Nephron progenitor cell (in vitro differentiated cells): ENCODE results near the gene PTRHD1.

Experiments used
- DNase-seq: peaks from one replicate; pipeline ENCODE4 v3.0.0; 2021
- H3K27ac Mint-ChIP-seq: 2 replicates; pipeline ENCODE4 v1.8.0; 2021; ENCODE audit warnings: mild to moderate bottlenecking, moderate library complexity, mixed read lengths
- H3K27me3 Mint-ChIP-seq: 2 replicates; pipeline ENCODE4 v1.8.0; 2021; ENCODE audit warnings: mild to moderate bottlenecking, low read depth, mixed read lengths; ENCODE audit not compliant: poor library complexity
- H3K36me3 Mint-ChIP-seq: 2 replicates; pipeline ENCODE4 v1.8.0; 2021; ENCODE audit warnings: low read depth, mixed read lengths
- H3K4me1 Mint-ChIP-seq: 2 replicates; pipeline ENCODE4 v1.8.0; 2021; ENCODE audit warnings: mixed read lengths
- H3K4me3 Mint-ChIP-seq: 2 replicates; pipeline ENCODE4 v1.8.0; 2021; ENCODE audit warnings: mild to moderate bottlenecking, moderate library complexity, mixed read lengths
- H3K9me3 Mint-ChIP-seq: 2 replicates; pipeline ENCODE4 v1.8.0; 2021; ENCODE audit warnings: mild to moderate bottlenecking, moderate library complexity, mixed read lengths
- CTCF ChIP-seq: fragments of 200-600 bp; sonication (generic); IDR thresholded peaks from 2 replicates; pipeline ENCODE4 v1.5.0; 2021; ENCODE audit warnings: antibody characterized with exemption

PTRHD1 gene

GRCh38 chr2:24822049-24822706 is 29.0 kb upstream of the PTRHD1 start:
- peaks cover 71% of the 10 kb centered on the region for H3K36me3 Mint-ChIP-seq
- no peak overlapping the region for H3K4me3 Mint-ChIP-seq
- no peaks in the 10 kb centered on the region for H3K9me3 Mint-ChIP-seq
- H3K27me3 Mint-ChIP-seq = peaks cover 3% of the 10 kb centered on the region
- H3K4me1 Mint-ChIP-seq = peaks cover 20% of the 10 kb centered on the region
- H3K27ac Mint-ChIP-seq = peak overlapping the region; percentile 88
- DNase-seq = no peak
- no peak for TF ChIP-seq CTCF

GRCh38 chr2:24821433-24821891 is 28.3 kb upstream of the PTRHD1 start:
- Mint-ChIP-seq H3K4me1 (peaks cover 24% of the 10 kb centered on the region), H3K27me3 (peaks cover 3% of the 10 kb centered on the region), H3K27ac (peak overlapping the region; percentile 88), H3K4me3 (no peak overlapping the region), H3K9me3 (no peaks in the 10 kb centered on the region), H3K36me3 (peaks cover 77% of the 10 kb centered on the region)
- no peak for DNase-seq
- TF ChIP-seq CTCF = no peak

DNA sequence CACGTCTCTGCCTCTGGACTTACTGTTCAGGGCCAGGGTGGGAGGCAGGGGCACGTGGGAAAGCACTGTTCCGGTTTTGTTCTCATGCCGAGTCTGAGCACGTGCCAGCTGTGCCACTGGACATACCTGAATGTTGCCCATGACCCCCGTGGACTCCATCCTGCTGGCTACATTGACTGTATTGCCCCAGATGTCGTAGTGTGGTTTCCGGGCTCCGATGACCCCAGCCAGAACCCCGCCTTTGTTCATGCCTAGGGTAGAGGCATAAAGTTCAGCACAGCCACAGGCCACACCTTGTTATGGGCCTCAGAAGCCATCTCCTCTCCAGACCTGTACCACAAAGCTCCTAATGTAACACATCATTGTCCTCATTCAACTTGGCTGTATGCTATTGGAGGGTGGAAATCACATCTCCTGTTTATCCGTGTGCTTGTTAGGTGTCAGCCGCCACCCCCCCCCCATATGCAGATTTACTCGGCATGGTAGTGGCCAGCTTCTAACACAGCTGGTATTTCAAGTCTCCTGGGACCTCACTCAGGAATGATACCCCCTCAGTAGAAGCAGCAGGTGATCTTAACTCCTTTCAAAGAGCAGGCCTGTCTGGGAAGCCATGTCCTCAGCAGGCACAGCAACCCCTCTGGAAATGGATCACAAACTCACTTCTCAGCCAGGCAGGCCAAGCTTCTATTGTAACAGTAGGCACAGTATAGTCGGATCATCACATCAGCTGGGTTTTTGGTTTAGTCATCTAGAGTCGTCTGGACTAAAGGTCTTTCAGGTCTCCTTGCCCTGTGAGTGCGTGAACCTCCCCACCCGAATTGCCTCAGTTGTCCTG is 27.6 kb upstream of the PTRHD1 start:
- Mint-ChIP-seq H3K4me3 (no peak overlapping the region), H3K27ac (peak overlapping the region; percentile 88), H3K4me1 (peaks cover 26% of the 10 kb centered on the region), H3K27me3 (peaks cover 3% of the 10 kb centered on the region), H3K36me3 (peaks cover 83% of the 10 kb centered on the region), H3K9me3 (no peaks in the 10 kb centered on the region)
- no peak for DNase-seq
- TF ChIP-seq CTCF = no peak

- no peak for TF ChIP-seq CTCF
- Mint-ChIP-seq H3K27ac (no peak overlapping the region), H3K9me3 (no peaks in the 10 kb centered on the region), H3K27me3 (no peaks in the 10 kb centered on the region), H3K36me3 (peaks cover 84% of the 10 kb centered on the region), H3K4me3 (no peak overlapping the region), H3K4me1 (peaks cover 26% of the 10 kb centered on the region)
- no peak for DNase-seq
Measured at GRCh38 chr2:24820175-24820513, 27.0 kb upstream of the PTRHD1 start.

- H3K4me1 Mint-ChIP-seq = peaks cover 26% of the 10 kb centered on the region
- peaks cover 83% of the 10 kb centered on the region for H3K36me3 Mint-ChIP-seq
Measured at GRCh38 chr2:24819442-24820174, 26.4 kb upstream of the PTRHD1 start.

More at GRCh38 chr2:24819442-24820174, 26.4 kb upstream of the PTRHD1 start:
- no peak for DNase-seq
- no peaks in the 10 kb centered on the region for H3K9me3 Mint-ChIP-seq
- no peaks in the 10 kb centered on the region for H3K27me3 Mint-ChIP-seq
- no peak overlapping the region for H3K4me3 Mint-ChIP-seq
- H3K27ac Mint-ChIP-seq = peak overlapping the region; percentile 84
- no peak for TF ChIP-seq CTCF
